GM12878 (cell line): Measurements from ENCODE around the gene C6orf89.

Experiments used
- CTCF ChIP-seq, 3 experiments: IDR thresholded peaks in 2 of 3; conservative IDR thresholded peaks in 1 of 3; 2 replicates each; pipeline ENCODE4 v1.5.1; 2011; ENCODE audit warnings: low read depth in 3 of 3, low read length in 3 of 3, mild to moderate bottlenecking in 3 of 3, control low read depth in 2 of 3, moderate library complexity in 2 of 3, inconsistent platforms in 1 of 3, mixed read lengths in 1 of 3; ENCODE audit not compliant: control insufficient read depth in 2 of 3, insufficient read depth in 1 of 3; ENCODE audit errors: extremely low read depth in 1 of 3
- ELK1 ChIP-seq: IDR thresholded peaks from 2 replicates; pipeline ENCODE4 v1.6.1; 2012; ENCODE audit warnings: low read depth, low read length, improper control_type of control experiment
- HDGF ChIP-seq: fragments of 450-650 bp; IDR thresholded peaks from 2 replicates; pipeline ENCODE4 v1.6.1; 2016; ENCODE audit warnings: antibody characterized with exemption
- MTA2 ChIP-seq: fragments of 450-650 bp; IDR thresholded peaks from 2 replicates; pipeline ENCODE4 v1.6.1; 2016; ENCODE audit warnings: low read depth, mild to moderate bottlenecking, moderate library complexity
- POLR2A ChIP-seq: IDR thresholded peaks from 2 replicates; pipeline ENCODE4 v1.6.1; 2011; ENCODE audit warnings: low read depth, mild to moderate bottlenecking, low read length
- POLR2AphosphoS5 ChIP-seq: IDR thresholded peaks from 2 replicates; pipeline ENCODE4 v1.6.1; 2011; ENCODE audit warnings: mild to moderate bottlenecking, low read length, inconsistent platforms
- SPI1 ChIP-seq: IDR thresholded peaks from 2 replicates; pipeline ENCODE4 v1.6.1; 2011; ENCODE audit warnings: low read depth, mild to moderate bottlenecking, low read length, moderate library complexity, borderline replicate concordance; ENCODE audit not compliant: insufficient read depth
- STAT1 ChIP-seq: fragments of 450-650 bp; conservative IDR thresholded peaks from 2 replicates; pipeline ENCODE4 v1.6.1; 2014; ENCODE audit warnings: antibody characterized with exemption, mild to moderate bottlenecking
- TAF1 ChIP-seq: IDR thresholded peaks from 2 replicates; pipeline ENCODE4 v1.6.1; 2011; ENCODE audit warnings: mild to moderate bottlenecking, low read depth, low read length, borderline replicate concordance
- USF2 ChIP-seq: IDR thresholded peaks from 2 replicates; pipeline ENCODE4 v1.6.1; 2011; ENCODE audit warnings: low read depth, low read length, improper control_type of control experiment, borderline replicate concordance
- WRNIP1 ChIP-seq: IDR thresholded peaks from 2 replicates; pipeline ENCODE4 v1.6.1; 2011; ENCODE audit warnings: low read depth, low read length, improper control_type of control experiment, borderline replicate concordance
- YY1 ChIP-seq: IDR thresholded peaks from 2 replicates; pipeline ENCODE4 v1.6.1; 2011; ENCODE audit warnings: low read depth, mild to moderate bottlenecking, low read length
- ZNF274 ChIP-seq: IDR thresholded peaks from one replicate; pipeline ENCODE4 v1.8.0; 2011; ENCODE audit not compliant: insufficient read length, insufficient read depth

GRCh38 chr6:36865835-36866234, 19.9 kb upstream of the C6orf89 start:
- no peak for TF ChIP-seq ZNF274
- TF ChIP-seq POLR2A: no peak
- TF ChIP-seq STAT1: no peak
- TF ChIP-seq ELK1: no peak
- TF ChIP-seq POLR2AphosphoS5: no peak
- no peak for TF ChIP-seq CTCF (IDR thresholded peaks at IDR 0.05 in 2 of 3, conservative IDR thresholded peaks at IDR 0.05 in 1 of 3; ENCODE audit: control insufficient read depth in 2 of 3, extremely low read depth in 1 of 3, insufficient read depth in 1 of 3, low read depth in 3 of 3, low read length in 3 of 3)
- no peak for TF ChIP-seq YY1
- no peak for TF ChIP-seq MTA2
- TF ChIP-seq HDGF: no peak
- TF ChIP-seq WRNIP1: no peak
- TF ChIP-seq SPI1: no peak
- no peak for TF ChIP-seq TAF1
- TF ChIP-seq USF2: no peak
